ENCODE data around the gene SRRM2. TPM values are rescaled to one million over a fixed set of nuclear protein-coding genes. Genes with fewer than 3 reads are reported as not detected.
A peak's percentile ranks its signal among the peaks of the same experiment; 100 is the strongest.

Gene SRRM2
- polyA plus RNA-seq, 2 donors = 317 to 886 TPM

GRCh38 chr16:2767891-2768290 is 15.5 kb downstream of the SRRM2 start:
- Histone ChIP-seq H3K36me3 (ENCODE audit: control insufficient read depth in 2 of 2, insufficient read depth in 2 of 2, low read length in 1 of 2) (peaks cover 41 to 85% of the 10 kb centered on the region in 2 donors), H3K9me3 (ENCODE audit: control insufficient read depth in 2 of 2, insufficient read depth in 1 of 2, low read depth in 1 of 2, low read length in 1 of 2) (no peaks in the 10 kb centered on the region), H3K4me1 (ENCODE audit: control insufficient read depth in 2 of 2, insufficient read depth in 2 of 2, low read length in 1 of 2) (peaks cover 7 to 28% of the 10 kb centered on the region in 2 donors), H3K27me3 (ENCODE audit: control insufficient read depth in 1 of 2, insufficient read depth in 2 of 2, low read length in 2 of 2) (no peaks in the 10 kb centered on the region), H3K4me3 (ENCODE audit: low read depth in 1 of 2, low read length in 2 of 2) (no peak overlapping the region), H3K27ac (ENCODE audit: low read depth in 2 of 2, low read length in 1 of 2) (peak overlapping the region; percentile 78 to 88)
- WGBS, 2 donors = 55 to 61% methylated on average over 14 of the region's 14 CpGs

DNA sequence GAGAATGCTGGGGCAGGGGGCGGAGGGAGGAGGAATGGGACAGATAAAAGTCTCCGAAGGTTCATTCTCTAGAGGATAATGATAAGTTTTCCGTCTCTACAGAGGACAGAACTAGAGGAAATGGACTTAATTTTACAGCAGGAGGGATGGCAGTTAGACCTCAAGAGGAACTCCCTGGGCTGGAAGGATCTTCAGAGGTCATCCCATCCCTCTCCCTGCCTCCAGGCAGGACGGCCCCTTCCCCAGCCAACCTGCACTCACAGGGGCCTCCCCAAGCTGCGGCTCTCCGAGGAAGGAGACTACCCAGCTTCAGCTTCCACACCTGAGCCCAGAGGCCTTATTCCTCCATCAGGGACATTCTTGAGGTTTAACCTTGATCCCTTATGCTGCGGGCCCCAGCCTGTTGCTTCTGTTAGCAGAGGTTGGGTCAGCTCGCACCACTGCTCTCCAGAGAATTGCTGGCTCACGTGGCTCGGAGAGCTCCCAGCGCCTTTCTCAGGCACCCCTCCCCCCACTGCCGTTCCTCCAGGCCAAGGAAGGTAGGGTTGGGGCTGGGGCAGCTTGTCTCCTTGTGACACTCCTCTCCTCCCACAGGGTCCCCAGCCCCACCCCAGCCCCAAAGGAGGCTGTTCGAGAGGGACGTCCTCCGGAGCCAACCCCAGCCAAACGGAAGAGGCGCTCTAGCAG is 16.1 kb downstream of the SRRM2 start:
- Histone ChIP-seq H3K4me1 (ENCODE audit: control insufficient read depth in 2 of 2, insufficient read depth in 2 of 2, low read length in 1 of 2) (peaks cover 7 to 28% of the 10 kb centered on the region in 2 donors), H3K36me3 (ENCODE audit: control insufficient read depth in 2 of 2, insufficient read depth in 2 of 2, low read length in 1 of 2) (peaks cover 40 to 86% of the 10 kb centered on the region in 2 donors), H3K4me3 (ENCODE audit: low read depth in 1 of 2, low read length in 2 of 2) (no peak overlapping the region), H3K27me3 (ENCODE audit: control insufficient read depth in 1 of 2, insufficient read depth in 2 of 2, low read length in 2 of 2) (no peaks in the 10 kb centered on the region), H3K9me3 (ENCODE audit: control insufficient read depth in 2 of 2, insufficient read depth in 1 of 2, low read depth in 1 of 2, low read length in 1 of 2) (no peaks in the 10 kb centered on the region), H3K27ac (ENCODE audit: low read depth in 2 of 2, low read length in 1 of 2) (peak overlapping the region; percentile 78 to 88)
- 59 to 70% methylated on average over 17 of the region's 17 CpGs for WGBS, 2 donors

GRCh38 chr16:2769100-2769529 is 16.7 kb downstream of the SRRM2 start:
- no peaks in the 10 kb centered on the region for H3K9me3 ChIP-seq (ENCODE audit: control insufficient read depth in 2 of 2, insufficient read depth in 1 of 2, low read depth in 1 of 2, low read length in 1 of 2)
- H3K36me3 ChIP-seq (ENCODE audit: control insufficient read depth in 2 of 2, insufficient read depth in 2 of 2, low read length in 1 of 2) = peaks cover 40 to 85% of the 10 kb centered on the region in 2 donors
- WGBS, 2 donors = 60 to 68% methylated on average over 8 to 11 of the region's 11 CpGs
- peaks cover 7 to 28% of the 10 kb centered on the region in 2 donors for H3K4me1 ChIP-seq (ENCODE audit: control insufficient read depth in 2 of 2, insufficient read depth in 2 of 2, low read length in 1 of 2)
- H3K4me3 ChIP-seq (ENCODE audit: low read depth in 1 of 2, low read length in 2 of 2) = no peak overlapping the region
- H3K27ac ChIP-seq (ENCODE audit: low read depth in 2 of 2, low read length in 1 of 2) = peak overlapping the region; percentile 78 to 88
- H3K27me3 ChIP-seq (ENCODE audit: control insufficient read depth in 1 of 2, insufficient read depth in 2 of 2, low read length in 2 of 2) = no peaks in the 10 kb centered on the region

DNA sequence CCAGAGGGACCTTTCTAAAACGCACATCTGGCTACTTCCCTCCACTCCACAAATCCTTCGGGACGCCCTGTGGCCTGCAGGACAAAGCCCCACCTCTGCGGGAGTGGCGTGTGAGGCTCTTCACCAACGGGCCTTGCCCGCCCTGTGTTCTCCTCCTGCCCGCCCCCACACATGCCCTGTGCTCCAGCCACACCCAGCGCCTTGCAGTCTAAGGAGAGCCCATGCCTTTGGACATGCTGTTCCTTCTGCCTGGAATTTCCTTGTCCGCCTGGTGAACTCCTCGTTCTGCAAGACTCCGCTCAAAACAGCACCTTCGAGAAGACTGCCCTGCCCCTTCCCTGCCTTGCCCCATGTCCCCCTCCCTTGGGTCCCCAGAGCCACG is 17.2 kb downstream of the SRRM2 start:
- Histone ChIP-seq H3K27ac (ENCODE audit: low read depth in 2 of 2, low read length in 1 of 2) (peak overlapping the region; percentile 78 to 88), H3K4me1 (ENCODE audit: control insufficient read depth in 2 of 2, insufficient read depth in 2 of 2, low read length in 1 of 2) (peaks cover 7 to 28% of the 10 kb centered on the region in 2 donors), H3K9me3 (ENCODE audit: control insufficient read depth in 2 of 2, insufficient read depth in 1 of 2, low read depth in 1 of 2, low read length in 1 of 2) (no peaks in the 10 kb centered on the region), H3K36me3 (ENCODE audit: control insufficient read depth in 2 of 2, insufficient read depth in 2 of 2, low read length in 1 of 2) (peaks cover 40 to 86% of the 10 kb centered on the region in 2 donors), H3K4me3 (ENCODE audit: low read depth in 1 of 2, low read length in 2 of 2) (no peak overlapping the region), H3K27me3 (ENCODE audit: control insufficient read depth in 1 of 2, insufficient read depth in 2 of 2, low read length in 2 of 2) (no peaks in the 10 kb centered on the region)
- WGBS, 2 donors = 48 to 56% methylated on average over 14 of the region's 14 CpGs

- Histone ChIP-seq H3K9me3 (ENCODE audit: control insufficient read depth in 2 of 2, insufficient read depth in 1 of 2, low read depth in 1 of 2, low read length in 1 of 2) (no peaks in the 10 kb centered on the region), H3K36me3 (ENCODE audit: control insufficient read depth in 2 of 2, insufficient read depth in 2 of 2, low read length in 1 of 2) (peaks cover 34 to 82% of the 10 kb centered on the region in 2 donors), H3K27ac (ENCODE audit: low read depth in 2 of 2, low read length in 1 of 2) (peak overlapping the region; percentile 70 to 85), H3K27me3 (ENCODE audit: control insufficient read depth in 1 of 2, insufficient read depth in 2 of 2, low read length in 2 of 2) (no peaks in the 10 kb centered on the region), H3K4me1 (ENCODE audit: control insufficient read depth in 2 of 2, insufficient read depth in 2 of 2, low read length in 1 of 2) (peaks cover 7 to 28% of the 10 kb centered on the region in 2 donors), H3K4me3 (ENCODE audit: low read depth in 1 of 2, low read length in 2 of 2) (no peak overlapping the region)
- WGBS, 2 donors = 77 to 80% methylated on average over 30 to 32 of the region's 32 CpGs
These were observed 17.9 kb downstream of the SRRM2 start for GRCh38 chr16:2770057-2770951.

DNA sequence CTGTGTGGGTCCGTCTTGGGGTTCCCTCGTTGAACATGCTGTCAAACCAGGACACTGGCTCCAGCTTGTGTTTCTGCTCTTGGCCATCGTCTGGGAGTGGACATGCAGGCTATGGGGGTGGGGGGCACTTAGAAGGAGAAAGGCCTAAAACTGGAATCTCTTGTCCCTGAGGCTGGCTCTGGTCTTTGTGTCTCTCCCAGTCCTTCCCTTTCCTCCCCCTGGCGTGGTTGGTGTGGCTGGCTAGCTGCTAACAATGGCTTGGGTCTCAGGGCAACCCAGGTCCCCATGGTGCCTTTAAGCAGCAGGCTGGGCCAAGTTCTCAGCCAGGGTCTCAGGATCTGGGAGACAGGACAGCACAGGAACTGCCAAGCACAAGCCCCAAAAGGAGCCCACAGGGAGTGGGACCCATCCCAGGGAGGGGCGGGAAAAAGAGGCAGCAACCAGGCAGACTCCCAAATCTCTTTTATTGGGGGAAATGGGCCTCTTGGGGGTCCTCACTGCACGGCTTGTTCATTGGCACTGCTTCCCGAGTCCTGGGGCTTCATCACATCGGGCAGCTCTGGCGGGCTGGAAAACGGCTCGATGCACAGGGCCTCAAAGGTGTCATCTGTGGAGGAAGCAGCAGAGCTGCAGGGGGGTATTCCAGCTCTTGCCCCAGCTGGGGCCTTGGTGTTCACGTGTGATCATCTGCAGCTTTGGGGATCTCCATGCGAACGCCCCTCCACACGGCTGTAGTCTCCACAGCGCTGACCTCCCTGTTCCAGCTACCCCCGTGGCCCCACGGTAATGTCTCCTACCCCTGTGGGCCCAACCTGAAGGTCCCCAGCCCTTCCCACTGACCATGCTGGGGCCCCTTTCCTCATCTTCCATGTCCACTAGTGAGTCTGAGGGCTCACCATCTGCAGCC is 19.3 kb downstream of the SRRM2 start:
- 71 to 73% methylated on average over 18 of the region's 18 CpGs for WGBS, 2 donors
- H3K36me3 ChIP-seq (ENCODE audit: control insufficient read depth in 2 of 2, insufficient read depth in 2 of 2, low read length in 1 of 2) = peaks cover 34 to 68% of the 10 kb centered on the region in 2 donors
- H3K4me1 ChIP-seq (ENCODE audit: control insufficient read depth in 2 of 2, insufficient read depth in 2 of 2, low read length in 1 of 2) = peaks cover 7 to 28% of the 10 kb centered on the region in 2 donors
- H3K27me3 ChIP-seq (ENCODE audit: control insufficient read depth in 1 of 2, insufficient read depth in 2 of 2, low read length in 2 of 2) = no peaks in the 10 kb centered on the region
- H3K27ac ChIP-seq (ENCODE audit: low read depth in 2 of 2, low read length in 1 of 2) = peak overlapping the region in 1 of 2 donors; percentile 33
- H3K4me3 ChIP-seq (ENCODE audit: low read depth in 1 of 2, low read length in 2 of 2) = no peak overlapping the region
- H3K9me3 ChIP-seq (ENCODE audit: control insufficient read depth in 2 of 2, insufficient read depth in 1 of 2, low read depth in 1 of 2, low read length in 1 of 2) = no peaks in the 10 kb centered on the region

- H3K36me3 ChIP-seq (ENCODE audit: control insufficient read depth in 2 of 2, insufficient read depth in 2 of 2, low read length in 1 of 2) = peaks cover 24 to 54% of the 10 kb centered on the region in 2 donors
- WGBS, 2 donors = 77 to 80% methylated on average over 12 of the region's 12 CpGs
- no peaks in the 10 kb centered on the region for H3K27me3 ChIP-seq (ENCODE audit: control insufficient read depth in 1 of 2, insufficient read depth in 2 of 2, low read length in 2 of 2)
- H3K4me1 ChIP-seq (ENCODE audit: control insufficient read depth in 2 of 2, insufficient read depth in 2 of 2, low read length in 1 of 2) = peaks cover 2 to 20% of the 10 kb centered on the region in 2 donors
- H3K4me3 ChIP-seq (ENCODE audit: low read depth in 1 of 2, low read length in 2 of 2) = no peak overlapping the region
- peak overlapping the region in 1 of 2 donors; percentile 44 for H3K27ac ChIP-seq (ENCODE audit: low read depth in 2 of 2, low read length in 1 of 2)
- no peaks in the 10 kb centered on the region for H3K9me3 ChIP-seq (ENCODE audit: control insufficient read depth in 2 of 2, insufficient read depth in 1 of 2, low read depth in 1 of 2, low read length in 1 of 2)
These were observed 20.9 kb downstream of the SRRM2 start for GRCh38 chr16:2773188-2773968.

- no peak overlapping the region for H3K27ac ChIP-seq (ENCODE audit: low read depth in 2 of 2, low read length in 1 of 2)
- H3K9me3 ChIP-seq (ENCODE audit: control insufficient read depth in 2 of 2, insufficient read depth in 1 of 2, low read depth in 1 of 2, low read length in 1 of 2) = no peaks in the 10 kb centered on the region
- no peaks in the 10 kb centered on the region for H3K27me3 ChIP-seq (ENCODE audit: control insufficient read depth in 1 of 2, insufficient read depth in 2 of 2, low read length in 2 of 2)
- no peak overlapping the region for H3K4me3 ChIP-seq (ENCODE audit: low read depth in 1 of 2, low read length in 2 of 2)
- H3K4me1 ChIP-seq (ENCODE audit: control insufficient read depth in 2 of 2, insufficient read depth in 2 of 2, low read length in 1 of 2) = peaks cover 9 to 15% of the 10 kb centered on the region in 2 donors
- peaks cover 20 to 44% of the 10 kb centered on the region in 2 donors for H3K36me3 ChIP-seq (ENCODE audit: control insufficient read depth in 2 of 2, insufficient read depth in 2 of 2, low read length in 1 of 2)
- WGBS, 2 donors = 70 to 73% methylated on average over 7 of the region's 7 CpGs
These were observed 21.9 kb downstream of the SRRM2 start for GRCh38 chr16:2774161-2774891.

Data from esophagus (tissue), 2 donors.